Adrenal gland (tissue), 12 donors: ENCODE measurements around the gene LRP1B. TPM values are rescaled to one million over a fixed set of nuclear protein-coding genes. Genes with fewer than 3 reads are reported as not detected.

Experiments used
- DNase-seq, 7 donors: peaks; one replicate each; pipeline ENCODE4 v3.0.0-alpha.2; 2019 to 2020
- H3K27ac ChIP-seq, 5 donors: fragments of 200-600 bp; sonication (generic) in 4 of 5; 1 replicate in 3 of 5; 2 replicates in 2 of 5; pipeline versions ENCODE4 v1.5.1 to v1.8.0; 2016 to 2020; ENCODE audit warnings: mild to moderate bottlenecking in 1 of 5
- H3K27me3 ChIP-seq: fragments of 200-600 bp; 2 replicates; pipeline ENCODE4 v1.8.0; 2021
- H3K36me3 ChIP-seq, 2 donors: fragments of 200-600 bp; replicated peaks in 1 of 2; 1 replicate in 1 of 2; 2 replicates in 1 of 2; pipeline versions ENCODE4 v1.5.1 to v1.8.0; 2018 to 2022
- H3K4me1 ChIP-seq, 2 donors: fragments of 200-600 bp; replicated peaks in 1 of 2; 1 replicate in 1 of 2; 2 replicates in 1 of 2; pipeline versions ENCODE4 v1.5.1 to v1.8.0; 2018 to 2021
- H3K4me3 ChIP-seq, 4 donors: fragments of 200-600 bp; sonication (generic) in 3 of 4; one replicate each; pipeline ENCODE4 v1.5.1; 2016 to 2018
- H3K9me3 ChIP-seq, 3 donors: fragments of 200-600 bp; sonication (generic) in 1 of 3; replicated peaks in 1 of 3; 1 replicate in 2 of 3; 2 replicates in 1 of 3; pipeline versions ENCODE4 v1.5.1 to v1.8.0; 2016 to 2021
- CTCF ChIP-seq, 6 experiments: fragments of 450-650 bp in 4 of 6; fragments of 200-600 bp in 2 of 6; sonication (generic) in 1 of 6; IDR thresholded peaks; 1 replicate in 5 of 6; 2 replicates in 1 of 6; pipeline versions ENCODE4 v1.5.1 to v1.8.0; 2016 to 2021; ENCODE audit warnings: antibody characterized with exemption in 6 of 6, mild to moderate bottlenecking in 2 of 6, moderate library complexity in 1 of 6
- POLR2A ChIP-seq, 2 donors: fragments of 450-650 bp; IDR thresholded peaks; one replicate each; pipeline ENCODE4 v1.6.1; 2017; ENCODE audit warnings: antibody characterized with exemption in 2 of 2, mild to moderate bottlenecking in 2 of 2, moderate library complexity in 1 of 2
- WGBS, 4 donors: extraction: QIAGEN DNeasy Blood & Tissue Kit in 2 of 4; methylation state at CpG; one replicate each; pipeline versions ENCODE4 v1.1.5 to v1.1.7; 2013 to 2017; 5-methylcytosine and 5-hydroxymethylcytosine counted together
- intact Hi-C, 2 donors: fragments of 100-400 bp; cut with DNase I; formaldehyde crosslinking; loops; one replicate each; pipeline versions ENCODE4 v1.14.1 to v1.15.0; 2022 to 2023
- polyA plus RNA-seq, 3 donors: library from polyadenylated mRNA; stranded (reverse); fragments of 200-250 nt in 2 of 3; fragments of 350-450 nt in 1 of 3; fragmentation: Illumina TruSeq in 1 of 3; extraction: RNeasy Lipid Tissue Mini Kit (QIAGEN cat#74804) in 1 of 3; gene quantifications; one replicate each; pipeline ENCODE4 v1.2.3, GENCODE V29; 2013 to 2014
- total RNA-seq, 9 donors: library from RNA; depleted of rRNA in 4 of 9; stranded (reverse); fragments of >200 nt in 4 of 9; fragments of 120-200 nt in 1 of 9; fragmentation: NEBNext Ultra II Directional in 1 of 9; extraction: Animal tissue kit (Norgen Biotek cat#: 25700) in 1 of 9; gene quantifications; one replicate each; pipeline versions ENCODE4 v1.1.0 to v1.2.4, GENCODE V29; 2013 to 2023
- donor health status: healthy with polysubstance abuse.
- donor health status: Bipolar disorder and iron deficiency.
- donor health status: DM: yes; HTN: yes; CAD: no.
- donor health status: DM: no; HTN: no; CAD: no.
- donor health status: DM: no; HTN: no; CAD: no.
- donor health status: DM: yes; HTN: yes; CAD: no.

LRP1B gene
- total and polyA plus RNA-seq, 12 donors = 0.84 to 5.4 (median 2.1) TPM

DNA sequence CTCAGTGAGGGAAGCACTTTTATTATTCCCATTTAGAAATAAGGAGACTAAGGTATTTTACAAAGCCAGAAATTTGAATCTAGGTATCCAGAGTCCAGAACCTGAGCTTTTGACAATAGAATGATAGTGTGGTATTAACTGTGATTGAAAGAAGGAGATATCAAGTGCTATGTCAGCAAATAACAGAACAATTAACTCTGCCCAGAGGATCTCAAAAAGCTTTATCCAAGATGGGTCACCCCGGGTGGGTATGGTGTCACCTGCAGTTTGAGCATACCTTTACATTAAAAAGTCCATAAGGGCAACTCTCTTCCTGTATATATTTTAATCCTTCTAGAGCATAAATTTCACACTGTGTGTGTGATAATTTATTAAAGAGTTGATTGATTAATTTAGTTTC is 105.4 kb downstream of the LRP1B start:
- intact Hi-C loops = no loop called here
- 75 to 92% (median 86%) methylated on average over 1 of the region's 1 CpG for WGBS, 4 donors
- Histone ChIP-seq H3K9me3 (no peaks in the 10 kb centered on the region), H3K27ac (no peak overlapping the region), H3K4me1 (no peaks in the 10 kb centered on the region), H3K4me3 (no peak overlapping the region), H3K27me3 (no peaks in the 10 kb centered on the region), H3K36me3 (no peaks in the 10 kb centered on the region)
- DNase-seq = no peak
- no peak for TF ChIP-seq POLR2A (IDR thresholded peaks at IDR 0.05)
- TF ChIP-seq CTCF (IDR thresholded peaks at IDR 0.05) = no peak

DNA sequence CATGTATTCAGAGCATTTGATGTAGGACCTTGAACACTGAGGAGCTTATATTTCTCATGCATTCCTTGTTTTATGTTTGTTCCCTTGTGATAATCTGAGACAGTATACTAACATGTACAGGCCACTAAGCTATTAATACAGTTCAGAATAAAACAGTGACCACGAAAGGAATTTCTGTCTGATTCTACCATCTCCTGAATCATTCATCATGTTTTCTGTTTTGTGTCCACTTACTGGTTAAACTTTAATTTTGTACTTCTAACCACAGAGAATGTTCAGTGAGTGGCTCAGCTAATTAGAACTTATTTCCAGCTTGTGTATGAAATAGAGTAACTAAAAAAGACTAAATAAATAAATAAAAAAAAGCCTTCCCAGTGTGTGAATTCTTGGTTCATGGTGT is 110.4 kb downstream of the LRP1B start:
- Histone ChIP-seq H3K27me3 (no peaks in the 10 kb centered on the region), H3K4me1 (no peaks in the 10 kb centered on the region), H3K27ac (no peak overlapping the region), H3K9me3 (no peaks in the 10 kb centered on the region), H3K36me3 (no peaks in the 10 kb centered on the region), H3K4me3 (no peak overlapping the region)
- intact Hi-C loops = no loop called here
- TF ChIP-seq POLR2A (IDR thresholded peaks at IDR 0.05) (no peak), CTCF (IDR thresholded peaks at IDR 0.05) (no peak)
- no peak for DNase-seq
- 65 to 74% (median 70%) methylated on average over 1 of the region's 1 CpG for WGBS, 4 donors

DNA sequence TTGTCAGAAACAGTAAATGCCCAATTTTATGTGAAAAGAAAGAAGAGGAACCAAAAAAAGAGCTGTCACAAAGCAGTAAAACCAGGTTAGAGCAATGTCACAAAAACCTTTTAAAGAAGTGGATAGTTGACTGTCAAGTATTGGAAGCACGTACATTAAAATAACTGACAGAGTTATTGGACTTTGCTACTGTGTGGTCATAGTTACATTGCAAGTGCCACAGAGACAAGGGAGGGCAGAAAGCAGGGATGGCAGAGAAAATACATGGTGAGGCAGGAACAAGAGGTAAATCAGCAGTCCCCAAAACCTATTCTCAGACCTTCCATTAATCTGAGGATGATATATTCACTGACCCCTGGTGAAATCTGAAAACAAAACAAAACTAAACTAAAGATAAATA is 116.3 kb downstream of the LRP1B start:
- no peak for DNase-seq
- no peaks in the 10 kb centered on the region for H3K27me3 ChIP-seq
- no peaks in the 10 kb centered on the region for H3K4me1 ChIP-seq
- H3K36me3 ChIP-seq = no peaks in the 10 kb centered on the region
- 77 to 92% (median 86%) methylated on average over 1 of the region's 1 CpG for WGBS, 4 donors
- H3K27ac ChIP-seq = no peak overlapping the region
- no peaks in the 10 kb centered on the region for H3K9me3 ChIP-seq
- intact Hi-C loops = no loop called here
- TF ChIP-seq POLR2A (IDR thresholded peaks at IDR 0.05) (no peak), CTCF (IDR thresholded peaks at IDR 0.05) (no peak)
- H3K4me3 ChIP-seq = no peak overlapping the region

DNA sequence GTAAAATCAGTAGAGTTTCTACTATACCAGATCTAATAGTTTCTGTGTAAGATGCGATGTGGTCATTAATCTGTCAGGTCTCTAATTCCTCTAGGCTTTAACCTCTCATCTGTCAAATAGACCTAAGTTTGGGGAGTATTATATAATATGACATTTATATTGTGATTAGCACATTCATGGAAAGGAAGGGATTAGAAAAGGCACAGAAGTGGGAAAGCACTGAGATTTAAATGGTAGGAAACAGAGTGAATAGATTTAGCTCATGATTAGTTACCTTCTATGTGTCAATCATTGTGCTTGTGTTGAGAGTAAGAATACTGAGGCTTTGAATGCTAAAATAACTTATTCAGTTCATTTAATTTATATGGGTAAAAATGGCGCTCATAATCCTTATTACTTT is 118.0 kb downstream of the LRP1B start:
- H3K36me3 ChIP-seq = no peaks in the 10 kb centered on the region
- 84 to 93% (median 89%) methylated on average over 2 of the region's 2 CpGs for WGBS, 4 donors
- no peaks in the 10 kb centered on the region for H3K27me3 ChIP-seq
- H3K9me3 ChIP-seq = no peaks in the 10 kb centered on the region
- TF ChIP-seq CTCF (IDR thresholded peaks at IDR 0.05) = no peak
- TF ChIP-seq POLR2A (IDR thresholded peaks at IDR 0.05) = no peak
- H3K27ac ChIP-seq = no peak overlapping the region
- intact Hi-C loops = no loop called here
- H3K4me1 ChIP-seq = no peaks in the 10 kb centered on the region
- DNase-seq = no peak
- no peak overlapping the region for H3K4me3 ChIP-seq
